ENCODE results near the gene TRPC5OS.

- TF ChIP-seq POLR2AphosphoS5 (IDR thresholded peaks at IDR 0.05; ENCODE audit: low read depth, low read length), result no peak
- no peak for TF ChIP-seq POLR2A (IDR thresholded peaks at IDR 0.05; ENCODE audit: low read depth, low read length)
Observed at GRCh38 chrX:111896148-111896547, 20.2 kb downstream of the TRPC5OS start.
